ENCODE data around the gene SVEP1.
"Not testable (repeated sequence)": the region's sequence is repeated elsewhere in the genome, so short reads cannot be mapped to it uniquely, and the experiment has no call there.

Gene SVEP1

DNA sequence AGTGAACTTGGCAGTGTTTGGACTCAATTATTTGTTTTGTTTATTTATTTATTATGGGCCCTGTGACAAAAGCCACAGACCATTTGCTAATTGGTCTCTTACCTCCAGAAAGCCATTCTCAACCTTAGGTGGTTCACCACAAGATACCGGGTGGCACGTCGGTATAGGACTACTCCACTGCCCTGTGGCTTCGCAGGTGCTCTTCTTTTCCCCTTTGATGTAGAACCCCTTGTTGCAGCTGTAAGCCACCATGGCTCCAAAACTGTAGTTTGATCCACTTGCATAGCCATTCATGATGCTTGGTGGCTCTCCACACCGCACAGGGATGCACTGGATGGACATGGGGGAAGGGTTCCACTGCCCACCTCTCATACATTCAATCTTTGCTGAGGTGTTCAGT, 168.6 kb downstream of the SVEP1 start:
- TF ChIP-seq POLR2AphosphoS5 (IDR thresholded peaks at IDR 0.05; ENCODE audit: low read depth, low read length) (no peak), POU2F2 (IDR thresholded peaks at IDR 0.05; ENCODE audit: low read depth, low read length) (no peak), SPI1 (IDR thresholded peaks at IDR 0.05; ENCODE audit: low read depth, low read length) (no peak), PAX5 (IDR thresholded peaks at IDR 0.05; ENCODE audit: insufficient read depth, low read length, severe bottlenecking) (no peak), TAF1 (IDR thresholded peaks at IDR 0.05; ENCODE audit: low read depth, low read length) (no peak), POLR2A (IDR thresholded peaks at IDR 0.05; ENCODE audit: low read depth, low read length) (no peak)
- DNase-seq (ENCODE audit: insufficient read length, low spot score) (no peak), FAIRE-seq (no peak)

DNA sequence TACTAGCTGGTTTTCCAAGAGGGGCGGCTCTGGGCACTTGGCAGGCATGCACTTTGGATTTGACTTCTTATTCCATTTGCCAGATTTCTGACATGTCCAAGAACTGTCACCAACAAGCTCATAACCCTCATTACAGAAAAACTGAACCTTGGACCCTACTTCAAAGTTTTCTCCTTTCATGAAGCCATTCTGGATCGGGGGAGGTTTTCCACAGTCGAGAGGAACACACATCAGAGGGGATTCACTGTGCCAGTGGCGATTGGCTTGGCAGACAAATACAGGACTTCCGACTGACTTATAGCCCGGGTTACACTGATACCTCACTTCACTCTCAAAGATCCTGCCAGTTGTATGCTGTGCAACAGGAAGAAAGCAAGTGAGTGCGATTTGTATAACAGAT, 170.9 kb downstream of the SVEP1 start:
- no peak for FAIRE-seq
- TF ChIP-seq POLR2A (IDR thresholded peaks at IDR 0.05; ENCODE audit: low read depth, low read length) = no peak
- no peak for TF ChIP-seq TAF1 (IDR thresholded peaks at IDR 0.05; ENCODE audit: low read depth, low read length)
- no peak for DNase-seq (ENCODE audit: insufficient read length, low spot score)

DNA sequence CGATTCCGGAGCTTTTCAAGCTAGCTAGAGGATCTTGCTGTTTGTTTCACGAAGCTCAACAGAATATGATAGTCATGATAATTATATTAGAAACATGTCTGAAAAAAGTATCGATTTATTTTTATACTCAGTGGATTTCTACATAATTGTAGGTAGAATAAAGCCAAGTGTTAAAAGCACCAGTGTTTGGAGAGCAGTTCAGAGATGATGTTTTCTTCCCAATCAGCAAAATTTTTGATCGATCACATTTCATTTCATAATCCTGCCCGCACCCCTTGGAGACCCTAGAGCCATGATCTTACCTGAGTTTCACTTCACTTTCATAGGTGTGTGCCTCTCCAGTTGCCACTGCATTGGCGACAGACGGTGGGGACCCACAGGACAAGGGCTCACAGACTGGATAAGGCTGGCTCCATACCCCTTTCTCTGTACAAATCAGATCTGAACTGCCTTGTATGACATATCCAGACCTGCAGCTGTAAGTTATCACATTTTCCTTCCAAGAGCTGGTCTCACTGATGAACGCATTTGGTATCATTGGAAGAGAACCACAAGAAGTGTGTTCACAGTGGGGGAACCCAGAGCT, 173.6 kb downstream of the SVEP1 start:
- FAIRE-seq (no peak), DNase-seq (ENCODE audit: insufficient read length, low spot score) (no peak)
- no peak for TF ChIP-seq POLR2AphosphoS5 (IDR thresholded peaks at IDR 0.05; ENCODE audit: low read depth, low read length)
- TF ChIP-seq POU2F2 (IDR thresholded peaks at IDR 0.05; ENCODE audit: low read depth, low read length) = no peak
- no peak for TF ChIP-seq PAX5 (IDR thresholded peaks at IDR 0.05; ENCODE audit: insufficient read depth, low read length, severe bottlenecking)
- TF ChIP-seq TAF1 (IDR thresholded peaks at IDR 0.05; ENCODE audit: low read depth, low read length) = no peak
- no peak for TF ChIP-seq POLR2A (IDR thresholded peaks at IDR 0.05; ENCODE audit: low read depth, low read length)
- no peak for TF ChIP-seq SPI1 (IDR thresholded peaks at IDR 0.05; ENCODE audit: low read depth, low read length)

DNA sequence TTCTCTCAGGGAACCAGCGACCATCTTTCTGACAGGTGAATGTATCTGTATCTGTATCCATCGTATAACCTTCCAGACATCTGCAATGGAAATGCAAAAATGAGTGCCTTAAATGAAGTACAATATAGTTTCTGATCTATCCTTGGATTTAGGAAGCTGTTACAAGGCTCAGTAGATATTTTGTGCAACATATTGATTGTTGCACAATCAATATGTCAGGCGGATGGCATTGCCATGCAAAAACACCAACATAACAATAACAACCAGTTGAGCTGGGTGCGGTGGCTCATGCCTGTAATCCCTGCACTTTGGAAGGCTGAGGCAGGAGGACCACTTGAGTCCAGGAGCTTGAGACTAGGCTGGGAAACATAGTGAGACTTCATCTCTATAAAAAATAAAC, 175.1 kb downstream of the SVEP1 start:
- TF ChIP-seq PAX5 (IDR thresholded peaks at IDR 0.05; ENCODE audit: insufficient read depth, low read length, severe bottlenecking) (no peak), POU2F2 (IDR thresholded peaks at IDR 0.05; ENCODE audit: low read depth, low read length) (no peak), POLR2AphosphoS5 (IDR thresholded peaks at IDR 0.05; ENCODE audit: low read depth, low read length) (no peak)
- FAIRE-seq (no peak), DNase-seq (ENCODE audit: insufficient read length, low spot score) (no peak)

DNA sequence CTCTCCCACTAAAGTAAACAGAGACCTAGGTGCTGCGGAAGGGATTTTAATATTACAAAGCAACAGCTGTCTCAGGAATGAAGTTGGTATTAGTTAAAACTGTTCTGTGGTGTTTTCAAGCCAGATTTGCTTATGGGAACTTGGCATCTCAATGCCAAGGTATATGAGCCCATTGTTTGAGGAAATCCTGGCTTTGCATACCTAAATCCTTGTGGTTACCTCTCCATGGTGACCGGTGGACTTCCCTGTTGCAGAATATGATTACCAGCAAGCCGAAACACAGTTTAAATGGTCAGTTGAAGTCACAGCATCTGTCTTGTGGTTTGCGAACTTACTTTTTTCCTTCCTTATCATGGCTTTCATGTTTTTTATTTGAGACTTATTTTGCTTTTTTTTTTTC, 179.6 kb downstream of the SVEP1 start:
- TF ChIP-seq POLR2A (IDR thresholded peaks at IDR 0.05; ENCODE audit: low read depth, low read length) (no peak), PAX5 (IDR thresholded peaks at IDR 0.05; ENCODE audit: insufficient read depth, low read length, severe bottlenecking) (no peak), POLR2AphosphoS5 (IDR thresholded peaks at IDR 0.05; ENCODE audit: low read depth, low read length) (no peak), POU2F2 (IDR thresholded peaks at IDR 0.05; ENCODE audit: low read depth, low read length) (no peak), TAF1 (IDR thresholded peaks at IDR 0.05; ENCODE audit: low read depth, low read length) (no peak)
- DNase-seq (ENCODE audit: insufficient read length, low spot score) (no peak), FAIRE-seq (no peak)

DNA sequence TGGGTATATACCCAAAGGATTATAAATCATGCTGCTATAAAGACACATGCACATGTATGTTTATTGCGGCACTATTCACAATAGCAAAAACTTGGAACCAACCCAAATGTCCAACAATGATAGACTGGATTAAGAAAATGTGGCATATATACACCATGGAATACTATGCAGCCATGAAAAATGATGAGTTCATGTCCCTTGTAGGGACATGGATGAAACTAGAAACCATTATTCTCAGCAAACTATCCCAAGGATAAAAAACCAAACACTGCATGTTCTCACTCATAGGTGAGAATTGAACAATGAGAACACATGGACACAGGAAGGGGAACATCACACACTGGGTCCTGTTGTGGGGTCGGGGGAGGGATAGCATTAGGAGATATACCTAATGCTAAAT, 180.5 kb downstream of the SVEP1 start:
- not testable (repeated sequence) for DNase-seq (ENCODE audit: insufficient read length, low spot score); FAIRE-seq

DNA sequence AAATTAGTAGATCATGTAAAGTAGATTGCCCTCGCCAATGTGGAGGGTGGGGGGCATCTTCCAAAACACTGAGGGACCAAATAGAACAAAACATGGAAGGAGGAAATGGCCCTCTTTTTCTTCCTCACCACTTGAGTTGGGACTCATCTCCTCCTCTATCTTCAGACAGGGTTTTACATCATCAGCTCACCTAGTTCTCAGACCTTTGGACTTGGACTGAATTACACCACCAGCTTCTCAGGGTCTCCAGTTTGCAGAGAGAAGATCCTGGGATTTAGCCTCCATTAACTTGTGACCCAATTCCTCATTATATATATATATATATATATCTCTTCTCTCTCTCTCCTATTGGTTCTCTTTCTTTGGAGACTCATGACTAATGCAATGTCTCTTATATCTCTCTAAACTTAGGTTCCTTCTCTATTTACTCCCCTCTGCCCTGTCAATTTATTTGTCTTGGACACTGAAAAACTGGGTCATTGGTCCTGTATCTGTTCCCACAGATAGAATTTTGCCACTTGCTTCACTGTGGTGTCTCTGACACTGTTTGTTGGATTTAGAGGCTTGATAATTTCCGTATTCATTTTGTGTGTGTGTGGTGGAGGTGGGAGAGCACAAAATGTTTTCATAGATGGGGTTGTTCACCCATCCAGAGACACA, 187.6 kb downstream of the SVEP1 start:
- TF ChIP-seq POLR2AphosphoS5 (IDR thresholded peaks at IDR 0.05; ENCODE audit: low read depth, low read length) (no peak), POU2F2 (IDR thresholded peaks at IDR 0.05; ENCODE audit: low read depth, low read length) (no peak), TAF1 (IDR thresholded peaks at IDR 0.05; ENCODE audit: low read depth, low read length) (no peak), PAX5 (IDR thresholded peaks at IDR 0.05; ENCODE audit: insufficient read depth, low read length, severe bottlenecking) (no peak), POLR2A (IDR thresholded peaks at IDR 0.05; ENCODE audit: low read depth, low read length) (no peak), SPI1 (IDR thresholded peaks at IDR 0.05; ENCODE audit: low read depth, low read length) (no peak)
- no peak for DNase-seq (ENCODE audit: insufficient read length, low spot score)
- FAIRE-seq = no peak

DNA sequence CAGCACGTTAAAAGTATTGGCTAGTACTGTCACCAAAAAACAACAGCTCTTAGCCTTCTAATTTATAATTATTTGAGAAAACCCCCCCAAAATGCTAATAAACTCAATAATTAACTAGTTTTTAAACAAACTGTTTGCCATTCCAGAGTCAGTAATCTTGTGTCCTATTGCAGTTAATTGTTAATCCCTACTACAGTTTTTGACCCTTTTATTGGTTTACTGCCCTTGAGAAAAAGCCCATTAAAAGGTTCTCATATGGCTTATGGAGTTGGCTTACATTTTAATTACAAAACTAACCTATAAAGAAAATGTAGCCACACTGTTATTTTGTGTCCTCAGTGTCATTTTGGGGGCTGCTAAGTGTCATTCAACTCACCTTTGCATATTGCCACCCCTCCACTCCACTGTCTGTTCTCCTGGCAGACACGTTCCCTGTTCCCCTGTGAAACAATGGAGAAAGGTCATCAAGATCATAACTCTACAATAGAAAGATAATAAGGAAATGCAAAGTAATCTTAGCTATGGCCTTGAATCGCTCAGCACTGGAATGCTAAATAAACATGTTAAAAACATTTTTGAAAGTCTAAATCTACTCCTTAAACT, 190.3 kb downstream of the SVEP1 start:
- TF ChIP-seq POU2F2 (IDR thresholded peaks at IDR 0.05; ENCODE audit: low read depth, low read length) = no peak
- no peak for TF ChIP-seq POLR2A (IDR thresholded peaks at IDR 0.05; ENCODE audit: low read depth, low read length)
- no peak for TF ChIP-seq TAF1 (IDR thresholded peaks at IDR 0.05; ENCODE audit: low read depth, low read length)
- TF ChIP-seq POLR2AphosphoS5 (IDR thresholded peaks at IDR 0.05; ENCODE audit: low read depth, low read length) = no peak
- no peak for TF ChIP-seq SPI1 (IDR thresholded peaks at IDR 0.05; ENCODE audit: low read depth, low read length)
- no peak for TF ChIP-seq PAX5 (IDR thresholded peaks at IDR 0.05; ENCODE audit: insufficient read depth, low read length, severe bottlenecking)
- no peak for FAIRE-seq

DNA sequence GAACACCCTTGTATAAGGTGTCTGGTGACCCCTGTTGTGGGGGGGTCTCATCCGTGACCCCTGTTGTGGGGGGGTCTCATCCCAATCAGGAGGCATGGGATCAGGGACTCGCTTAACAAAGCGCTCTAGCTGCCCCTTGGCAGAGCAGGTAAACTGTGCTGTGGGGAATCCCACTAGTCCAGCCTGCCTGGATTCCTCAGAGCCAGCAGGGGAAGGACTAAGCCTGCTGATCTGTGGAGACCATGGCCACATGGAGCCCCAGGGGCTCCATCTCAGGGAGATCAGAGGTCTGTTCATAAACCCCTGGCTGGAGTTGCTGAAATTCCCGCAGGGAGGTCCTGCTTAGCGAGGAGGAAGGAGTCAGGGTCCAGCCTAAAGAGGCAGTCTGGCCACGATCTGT, 196.1 kb downstream of the SVEP1 start:
- FAIRE-seq (no peak), DNase-seq (ENCODE audit: insufficient read length, low spot score) (no peak)
- TF ChIP-seq POU2F2 (IDR thresholded peaks at IDR 0.05; ENCODE audit: low read depth, low read length) (no peak), SPI1 (IDR thresholded peaks at IDR 0.05; ENCODE audit: low read depth, low read length) (no peak), PAX5 (IDR thresholded peaks at IDR 0.05; ENCODE audit: insufficient read depth, low read length, severe bottlenecking) (no peak), TAF1 (IDR thresholded peaks at IDR 0.05; ENCODE audit: low read depth, low read length) (no peak), POLR2AphosphoS5 (IDR thresholded peaks at IDR 0.05; ENCODE audit: low read depth, low read length) (no peak), POLR2A (IDR thresholded peaks at IDR 0.05; ENCODE audit: low read depth, low read length) (no peak)

More for the DNA sequence above, 190.3 kb downstream of the SVEP1 start:
- DNase-seq (ENCODE audit: insufficient read length, low spot score) = no peak

DNA sequence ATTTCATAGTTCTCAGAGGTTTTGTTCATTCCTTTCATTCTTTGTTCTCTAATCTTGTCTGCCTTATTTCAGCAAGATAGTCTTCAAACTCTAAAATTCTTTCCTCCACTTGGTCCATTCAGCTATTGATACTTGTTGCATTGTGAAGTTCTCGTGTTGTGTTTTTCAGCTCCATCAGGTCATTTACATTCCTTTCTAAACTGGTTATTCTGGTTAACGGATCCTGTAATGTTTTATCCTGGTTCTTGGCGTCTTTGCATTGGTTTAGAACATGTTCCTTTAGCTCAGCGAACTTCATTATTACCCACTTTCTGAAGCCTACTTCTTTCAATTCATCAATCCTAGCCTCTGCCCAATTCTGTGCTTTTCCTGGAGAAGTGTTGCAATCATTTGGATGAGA, 196.8 kb downstream of the SVEP1 start:
- TF ChIP-seq SPI1 (IDR thresholded peaks at IDR 0.05; ENCODE audit: low read depth, low read length) = no peak
- no peak for TF ChIP-seq POLR2AphosphoS5 (IDR thresholded peaks at IDR 0.05; ENCODE audit: low read depth, low read length)
- TF ChIP-seq PAX5 (IDR thresholded peaks at IDR 0.05; ENCODE audit: insufficient read depth, low read length, severe bottlenecking) = no peak
- TF ChIP-seq POU2F2 (IDR thresholded peaks at IDR 0.05; ENCODE audit: low read depth, low read length) = no peak
- no peak for TF ChIP-seq POLR2A (IDR thresholded peaks at IDR 0.05; ENCODE audit: low read depth, low read length)
- TF ChIP-seq TAF1 (IDR thresholded peaks at IDR 0.05; ENCODE audit: low read depth, low read length) = no peak
- DNase-seq (ENCODE audit: insufficient read length, low spot score) = no peak
- FAIRE-seq = no peak

All from GM12891 (cell line).